Occipital lobe (tissue), 3 donors: Measurements from ENCODE around the gene KCTD21. TPM values are rescaled to one million over a fixed set of nuclear protein-coding genes. Genes with fewer than 3 reads are reported as not detected.

Experiments used
- DNase-seq: peaks from one replicate; lab custom pipeline; 2025; lab: John Stamatoyannopoulos, UW
- small RNA-seq: library from RNA; depleted of rRNA; stranded (forward); fragments of <200 nt; gene quantifications from one replicate; pipeline ENCODE3, GENCODE V24; 2014
- total RNA-seq: library from RNA; depleted of rRNA; stranded (reverse); fragments of >200 nt; gene quantifications from one replicate; pipeline ENCODE4 v1.2.3, GENCODE V29; 2014

KCTD21 gene
- total RNA-seq, 1 donor from 2014 or later = 6.4 TPM

DNA sequence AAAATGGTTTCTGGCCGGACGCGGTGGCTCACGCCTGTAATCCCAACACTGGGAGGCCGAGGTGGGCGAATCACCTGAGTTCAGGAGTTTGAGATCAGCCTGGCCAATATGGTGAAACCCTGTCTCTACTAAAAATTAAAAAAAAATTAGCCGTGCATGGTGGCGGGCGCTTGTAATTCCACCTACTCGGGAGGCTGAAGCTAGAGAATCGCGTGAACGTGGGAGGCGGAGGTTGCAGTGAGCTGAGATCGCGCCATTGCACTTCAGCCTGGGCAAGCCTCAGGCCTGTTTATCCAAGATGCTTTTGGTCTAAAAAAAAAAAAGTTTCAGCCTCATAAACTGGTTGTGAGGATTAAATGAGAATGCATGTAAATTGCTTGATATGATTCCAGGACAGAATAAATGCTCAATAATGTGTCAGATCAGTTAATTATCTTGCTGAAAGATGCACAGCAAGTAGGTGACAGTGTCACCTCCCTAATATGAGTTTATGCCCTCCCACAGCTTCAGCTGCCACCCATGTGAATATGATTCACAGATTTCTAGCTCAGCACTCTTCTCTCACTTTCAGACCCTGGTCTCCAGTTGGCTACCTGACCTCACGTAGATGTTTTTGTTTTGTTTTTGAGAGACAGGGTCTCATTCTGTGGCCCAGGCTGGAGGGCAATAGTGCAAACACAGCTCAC is 47.9 kb downstream of the KCTD21 start:
- DNase-seq = no peak

- DNase-seq = peak; percentile 87
Measured at GRCh38 chr11:78139422-78140391, 48.7 kb downstream of the KCTD21 start, which contains the start of gene ALG8. Gene ALG8 (minus strand): TSS chr11:78139626. CDS start chr11:78139588, 38 bp downstream.

- DNase-seq = no peak
Measured at GRCh38 chr11:78138694-78139421, 49.6 kb downstream of the KCTD21 start.

GRCh38 chr11:78138291-78138690 is 50.1 kb downstream of the KCTD21 start:
- DNase-seq = no peak

DNA sequence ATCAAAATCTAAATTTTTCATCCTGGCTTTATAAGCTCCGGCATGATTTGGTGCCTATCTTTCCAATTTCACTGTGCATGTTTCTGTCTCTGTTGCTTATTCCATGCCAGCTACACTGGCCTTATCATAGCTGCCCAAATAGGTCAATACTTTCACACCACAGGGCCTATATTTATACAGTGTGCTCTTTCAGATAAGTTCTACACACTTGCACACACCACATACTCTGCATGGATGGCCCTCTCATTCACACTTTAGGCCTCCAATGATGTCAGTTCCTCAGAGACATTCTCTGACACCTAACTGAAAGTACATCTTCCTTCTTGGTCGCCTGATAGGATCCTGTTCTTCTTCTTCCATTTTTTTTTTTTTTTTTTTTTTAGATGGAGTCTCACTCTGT is 56.0 kb downstream of the KCTD21 start:
- DNase-seq = no peak

- DNase-seq = no peak
Measured at GRCh38 chr11:78131956-78132355, 56.5 kb downstream of the KCTD21 start.

- DNase-seq = no peak
Measured at GRCh38 chr11:78127403-78127802, 61.0 kb downstream of the KCTD21 start.

Small RNA genes within 50 kb of the gene (small RNA-seq; reads per million reads assigned to genes)
- gene RNU6-126P = not detected

Other genes starting within 250 kb of the KCTD21 start
- 50.8 TPM for gene INTS4, start 194.0 kb downstream of the KCTD21 start, total RNA-seq
- gene KCTD14, start 165.3 kb downstream of the KCTD21 start, total RNA-seq = 0.78 TPM
- not detected for gene THRSP, start 124.8 kb downstream of the KCTD21 start, total RNA-seq
- gene NDUFC2, start 108.8 kb downstream of the KCTD21 start, total RNA-seq = 68.0 TPM
- gene ALG8, start 49.0 kb downstream of the KCTD21 start, total RNA-seq = 55.2 TPM
- gene USP35, start 293 bp upstream of the KCTD21 start, total RNA-seq = 10.8 TPM
- gene GAB2, start 229.2 kb upstream of the KCTD21 start, total RNA-seq = 23.1 TPM